NCI-H2227 treated with DMSO at 0.1 percent for 48 hours (cell line): ENCODE measurements around the gene SMIM32.

Experiments used
- DNase-seq: peaks from one replicate; lab custom pipeline; 2025; lab: John Stamatoyannopoulos, UW

The SMIM32 gene

DNA sequence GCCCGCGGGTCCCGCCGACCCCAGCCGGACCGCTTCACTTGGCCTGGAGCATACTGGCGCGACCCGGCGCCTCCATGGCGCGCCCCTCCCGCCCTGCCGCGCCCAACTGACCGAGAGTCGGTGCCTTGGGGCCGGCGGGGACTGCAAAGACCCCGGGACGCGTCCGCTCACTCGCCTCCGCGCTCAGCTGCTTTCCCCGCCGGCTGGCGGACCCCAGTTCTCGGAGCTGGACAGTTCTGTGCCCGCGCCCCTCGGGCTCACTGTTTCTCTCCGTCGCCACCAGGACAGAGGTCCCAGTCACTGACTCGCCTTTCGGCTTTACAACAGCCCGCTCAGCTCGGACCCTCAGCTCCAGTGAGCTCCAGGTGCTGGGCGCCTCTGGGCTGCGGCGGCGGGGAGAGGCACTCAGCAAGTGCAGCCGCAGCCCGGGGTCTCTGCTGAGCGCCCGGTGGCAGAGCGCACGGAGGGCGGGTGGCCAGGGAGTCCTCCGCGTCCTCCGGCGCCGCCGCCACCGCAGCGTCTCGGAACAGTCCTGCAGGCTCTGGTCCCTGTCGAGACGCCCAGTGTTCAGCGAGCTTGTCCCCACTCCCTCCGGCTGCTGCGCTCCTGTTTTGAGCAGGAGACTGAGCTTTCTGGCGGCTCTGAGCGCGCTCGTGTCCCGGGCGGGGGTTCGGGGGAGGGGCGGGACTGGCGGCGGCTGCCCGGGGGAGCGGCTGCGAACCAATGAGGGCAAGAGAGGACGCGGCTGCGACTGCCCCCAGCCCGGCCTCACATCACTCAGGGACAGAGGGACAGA is at the start of gene SMIM32:
Gene SMIM32 (minus strand): TSS at position 637 of the 796 bp plus-strand sequence. CDS start 638 bp downstream, outside the sequence.
- DNase-seq, result no peak

DNA sequence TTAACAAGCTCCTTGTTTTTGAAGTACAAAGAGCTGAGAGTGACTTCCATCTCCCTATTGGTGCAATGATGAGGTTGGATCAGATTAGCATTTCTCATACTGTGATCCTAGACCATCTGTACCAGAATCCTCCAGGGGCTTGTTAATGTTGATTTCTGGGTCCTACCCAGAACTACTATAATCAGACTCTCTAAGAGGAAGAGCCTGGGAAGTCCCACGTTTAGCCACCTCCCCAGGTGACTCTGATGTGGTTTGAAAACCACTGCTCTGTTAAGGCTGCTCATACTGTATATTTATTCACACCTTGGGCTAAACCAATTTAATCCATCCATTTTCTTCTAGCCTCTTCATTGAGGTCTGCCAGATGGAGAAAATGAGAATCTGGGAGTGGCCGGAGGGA is 49.6 kb upstream of the SMIM32 start:
- no peak for DNase-seq

DNA sequence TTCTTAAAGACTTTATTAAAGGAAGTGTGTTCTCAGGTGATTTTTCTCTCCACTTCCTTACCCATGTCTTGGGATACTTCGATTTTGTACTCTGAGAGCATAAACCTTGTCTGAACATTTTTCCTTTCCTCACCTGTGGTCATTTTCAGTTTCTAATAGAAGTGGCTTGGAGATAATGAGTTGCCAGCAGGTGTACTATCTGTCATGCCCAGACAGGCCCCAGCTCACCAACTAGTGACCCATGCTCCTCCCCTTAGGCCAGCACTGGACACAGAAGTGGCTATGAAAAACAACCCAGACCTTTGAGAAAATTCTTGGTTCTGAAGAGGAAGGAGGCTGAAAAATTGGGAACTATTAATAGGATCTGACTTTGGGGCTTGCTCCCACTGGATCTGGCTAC is 49.2 kb upstream of the SMIM32 start:
- no peak for DNase-seq

DNA sequence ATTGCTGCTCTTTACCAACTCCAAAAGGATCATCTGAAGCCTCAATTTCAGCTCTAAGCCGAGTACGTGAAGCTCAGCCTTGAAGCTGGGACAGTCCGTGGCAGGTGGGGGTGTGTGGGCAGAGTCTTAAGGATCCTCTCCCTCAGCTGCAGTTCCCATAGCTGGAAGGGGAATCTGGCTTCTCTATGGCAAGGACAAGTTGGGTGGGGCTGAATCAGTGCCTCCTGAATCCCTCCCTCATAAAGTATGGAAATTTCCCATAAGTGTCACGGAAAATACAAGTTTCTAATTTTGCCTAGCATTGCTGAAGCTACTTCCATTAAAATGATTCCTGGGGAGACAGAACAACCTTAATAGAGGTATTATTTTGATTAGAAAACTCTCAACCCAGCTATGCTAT is 47.9 kb upstream of the SMIM32 start:
- DNase-seq, result no peak

DNA sequence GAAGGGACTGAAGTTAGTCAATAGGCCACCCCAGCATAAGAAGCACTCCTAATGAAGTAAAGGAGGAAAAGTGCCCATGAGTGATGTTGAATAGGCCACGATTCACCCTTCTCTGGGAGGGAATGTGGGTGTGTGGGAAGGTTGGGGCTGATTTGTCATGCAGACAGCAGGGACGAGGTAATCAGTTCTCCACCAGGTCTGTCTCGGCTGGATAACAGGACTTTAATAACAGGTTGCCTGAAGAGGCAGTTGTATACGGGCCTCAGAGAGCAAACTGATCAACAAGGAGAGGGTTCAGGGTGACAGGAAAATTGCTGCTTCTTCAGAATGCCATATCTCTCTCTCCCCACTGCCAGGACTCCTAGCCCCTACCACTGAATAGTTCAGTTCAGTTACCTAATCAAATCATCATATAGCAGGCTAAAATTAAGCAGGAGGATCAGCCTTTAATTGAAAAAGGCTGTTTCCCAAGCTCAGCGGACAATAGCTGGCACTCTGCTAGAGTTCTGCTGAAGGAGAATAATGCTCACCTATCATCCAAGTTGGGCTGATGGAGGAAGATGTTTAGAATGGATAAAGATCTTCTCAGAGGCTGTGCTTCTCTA is 43.6 kb upstream of the SMIM32 start:
- peak; percentile 90 for DNase-seq

DNA sequence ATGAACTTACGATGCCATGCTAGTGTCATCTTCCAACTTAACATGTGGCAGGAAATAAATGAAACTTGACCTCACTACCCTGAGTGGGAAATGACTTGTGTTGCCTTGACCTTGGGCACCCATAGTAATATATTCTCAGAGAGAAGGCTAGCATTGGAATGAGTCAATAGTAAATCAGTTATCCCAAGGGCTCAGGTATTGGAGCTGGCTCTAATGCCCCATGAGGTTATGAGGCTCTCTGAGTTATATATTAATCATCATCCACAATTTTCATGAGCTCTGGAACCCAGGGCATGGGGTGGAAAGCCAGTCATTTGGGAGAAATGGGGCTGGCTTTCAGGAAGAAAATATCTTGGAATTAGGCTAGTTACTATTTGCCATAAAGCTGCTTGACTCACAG is 42.4 kb upstream of the SMIM32 start:
- DNase-seq, result no peak

DNA sequence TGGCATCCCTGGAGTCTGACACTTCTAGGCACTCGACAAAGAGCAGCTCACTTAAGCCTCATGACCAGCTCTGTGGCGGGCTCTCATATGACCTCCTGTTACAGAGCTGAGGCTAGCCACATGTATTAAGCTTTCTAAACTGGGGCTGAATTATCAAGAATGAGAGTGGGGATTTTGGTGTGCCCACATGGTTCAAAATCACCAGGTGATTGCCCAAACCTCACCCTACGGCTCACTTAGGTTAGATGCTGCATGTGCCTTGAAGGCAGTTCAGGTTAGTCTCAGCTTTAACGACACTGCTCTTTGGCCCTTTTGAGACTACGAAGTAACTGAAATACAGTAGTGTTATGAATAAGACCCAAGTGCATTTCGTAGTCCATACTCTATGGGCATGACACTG is 39.4 kb upstream of the SMIM32 start:
- DNase-seq, result no peak

DNA sequence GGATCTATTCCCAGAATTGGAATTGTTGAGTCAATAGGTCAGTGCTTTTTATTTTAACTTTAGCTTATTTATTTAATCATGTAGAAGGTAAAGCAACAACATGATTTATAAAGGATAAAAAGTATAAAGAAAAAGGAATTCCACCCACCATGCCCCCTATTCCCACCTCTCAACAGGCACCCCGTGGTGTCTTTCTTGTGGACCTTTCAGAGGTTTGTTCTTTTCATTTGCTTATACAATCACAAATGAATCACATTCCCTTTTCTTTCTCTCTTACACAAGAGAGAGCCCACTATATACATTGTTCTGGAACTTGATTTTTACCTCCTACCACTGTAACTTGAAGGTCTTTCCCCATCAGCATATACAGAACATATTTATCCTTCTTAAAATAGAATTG is 37.2 kb upstream of the SMIM32 start:
- no peak for DNase-seq

DNA sequence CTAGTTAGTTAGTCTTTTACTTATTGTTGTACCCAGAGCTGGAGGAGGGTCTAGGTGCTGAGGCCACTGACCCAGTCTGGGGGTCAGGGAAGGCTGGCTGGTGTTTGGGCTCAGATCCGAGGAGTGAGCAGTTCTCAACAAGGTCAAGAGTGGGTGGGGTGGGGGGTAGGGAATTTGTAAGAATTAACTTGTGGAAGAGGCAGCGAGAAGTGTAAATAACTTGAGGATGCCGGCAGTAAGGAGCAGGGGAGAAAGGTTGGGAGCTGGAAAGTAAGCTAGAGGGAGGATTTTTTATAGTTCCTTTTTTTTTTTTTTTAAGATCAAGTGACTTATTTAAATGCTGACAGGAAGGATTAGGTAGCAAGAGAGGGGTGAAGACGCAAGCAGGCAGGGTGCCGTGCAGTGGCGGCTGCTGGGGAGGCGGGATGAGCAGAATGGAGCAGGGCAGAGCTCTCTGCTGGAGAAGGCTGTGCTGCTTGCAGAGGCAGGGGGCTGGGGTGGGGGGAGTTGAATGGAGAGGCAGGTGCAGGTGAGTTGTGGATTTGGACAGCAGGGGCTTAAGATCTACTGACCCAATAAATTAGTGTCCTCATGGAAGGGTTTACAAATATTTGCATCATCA is 35.3 kb upstream of the SMIM32 start:
- no peak for DNase-seq

DNA sequence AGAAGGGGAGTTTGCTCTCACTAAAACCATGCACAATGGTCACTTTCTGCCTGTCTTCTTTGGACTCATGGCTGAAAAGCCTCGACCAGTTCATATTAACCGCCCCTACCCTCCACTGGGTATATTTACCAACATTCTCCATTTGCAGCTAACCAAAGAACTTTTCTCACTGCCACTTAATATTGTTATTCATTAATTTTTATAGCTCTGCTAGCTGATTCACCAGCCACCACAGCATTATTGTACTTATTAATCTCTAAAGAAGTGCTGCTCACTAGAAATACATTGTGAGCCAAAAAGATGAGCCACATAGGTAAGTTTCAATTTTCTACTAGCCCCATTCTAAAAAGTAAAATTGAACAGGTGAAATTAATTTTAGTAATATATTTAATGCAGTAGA is 33.4 kb upstream of the SMIM32 start:
- no peak for DNase-seq

DNA sequence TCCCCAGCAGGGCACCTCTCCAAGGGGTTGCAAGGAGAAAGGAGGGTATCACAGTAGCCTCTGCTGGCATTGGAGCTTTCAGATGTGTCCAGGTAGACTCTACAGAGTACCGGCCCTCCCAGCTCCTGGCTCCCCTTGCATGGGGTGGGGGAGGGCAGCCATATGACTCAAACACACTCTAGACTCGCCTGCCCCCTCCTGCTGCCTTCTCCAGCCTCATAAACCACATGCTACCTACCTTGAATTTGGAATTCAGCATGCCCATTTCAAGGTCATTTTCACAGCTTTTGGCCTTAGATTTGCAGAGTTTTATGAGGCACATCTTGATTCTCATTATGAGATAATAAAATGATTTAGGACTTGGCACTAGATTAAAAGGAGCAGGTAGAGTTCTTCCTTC is 32.8 kb upstream of the SMIM32 start:
- DNase-seq, result no peak

DNA sequence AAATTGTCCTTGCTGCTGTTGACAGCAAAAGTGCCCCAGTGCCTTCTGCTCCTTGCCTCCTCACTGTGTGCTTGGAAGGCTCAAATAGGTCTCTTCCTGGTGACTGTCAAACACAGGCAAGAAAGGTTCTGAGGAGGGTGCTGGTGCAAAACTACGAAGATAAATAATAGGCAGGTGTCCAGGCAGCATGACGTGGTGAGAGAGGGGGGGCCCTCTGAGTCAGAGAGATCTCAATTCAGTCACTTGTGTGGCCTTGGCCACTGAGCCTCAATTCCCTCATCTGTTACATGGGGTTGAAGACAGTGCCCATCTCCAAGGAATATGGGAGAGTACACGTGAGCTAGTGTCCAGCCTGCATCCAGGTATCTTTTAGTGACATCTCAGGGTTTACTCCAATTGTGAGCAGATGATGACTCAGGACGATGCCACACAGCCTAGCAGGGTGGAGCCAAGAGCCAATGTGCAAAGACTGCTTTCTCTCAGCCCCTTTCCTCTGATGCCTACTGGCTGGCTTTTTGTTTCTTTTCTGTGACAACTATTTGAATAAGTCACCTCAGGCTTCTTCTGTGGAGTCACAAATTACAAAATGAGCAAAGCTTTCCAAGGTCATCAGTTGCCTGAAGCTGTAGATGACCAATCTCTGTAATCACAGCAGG is 29.7 kb upstream of the SMIM32 start:
- DNase-seq, result no peak

DNA sequence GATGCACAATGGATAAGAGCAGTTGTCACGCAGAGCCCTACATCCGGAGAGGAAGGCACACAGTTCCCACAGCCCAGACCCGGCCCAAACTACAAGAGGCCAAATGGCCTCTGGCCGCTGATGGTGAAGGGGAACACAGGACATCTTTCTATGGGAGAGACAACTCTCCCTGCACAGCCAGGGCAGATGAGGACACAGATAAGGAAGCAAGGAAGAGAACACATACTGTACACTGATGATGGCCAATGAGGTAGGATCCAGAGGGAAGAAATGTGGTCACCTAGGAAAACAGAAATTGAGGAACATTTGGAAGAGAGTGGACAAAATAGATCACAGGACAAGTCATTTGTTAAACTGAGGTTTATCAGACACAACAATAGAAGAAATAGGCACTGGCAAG is 28.4 kb upstream of the SMIM32 start:
- DNase-seq, result no peak

DNA sequence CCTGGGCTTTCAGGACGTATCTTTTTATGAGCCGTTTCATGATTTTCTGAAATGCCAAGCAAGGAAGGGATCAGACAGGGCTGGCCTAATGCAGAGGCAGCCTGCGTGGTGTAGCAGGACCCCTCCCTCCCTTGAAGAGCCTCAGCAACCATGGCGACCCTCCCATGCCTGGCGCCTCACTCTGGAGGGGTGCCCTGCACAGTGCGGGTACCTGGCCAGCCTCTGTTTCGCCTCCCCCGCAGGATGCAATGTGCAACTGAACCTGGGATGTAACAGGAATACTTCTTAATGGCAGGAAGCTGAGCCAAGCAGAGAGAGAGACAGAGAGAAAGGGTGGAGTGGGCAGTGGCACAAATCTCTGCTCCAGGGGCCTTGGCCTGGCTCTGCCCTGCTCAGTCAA is 23.3 kb upstream of the SMIM32 start:
- DNase-seq, result no peak

DNA sequence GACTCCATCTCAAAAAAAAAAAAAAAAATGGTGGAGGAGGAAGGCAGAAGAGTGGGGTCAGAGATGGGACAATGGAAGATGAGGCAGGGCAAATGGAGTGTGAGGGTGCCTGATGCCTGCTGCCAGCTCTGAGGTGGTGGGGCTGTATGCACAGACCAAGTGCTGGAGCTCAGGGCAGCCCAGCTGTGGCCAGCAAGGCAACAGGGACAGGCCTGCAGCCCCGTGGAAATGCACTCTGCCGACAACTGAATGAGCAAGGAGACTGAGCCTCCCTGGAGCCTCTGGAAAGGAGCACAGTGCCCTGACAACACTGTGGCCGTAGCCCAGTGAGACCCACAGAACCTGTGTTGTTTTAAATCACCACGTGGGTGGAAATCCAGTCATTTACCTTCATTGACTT is 22.9 kb upstream of the SMIM32 start:
- DNase-seq, result no peak

DNA sequence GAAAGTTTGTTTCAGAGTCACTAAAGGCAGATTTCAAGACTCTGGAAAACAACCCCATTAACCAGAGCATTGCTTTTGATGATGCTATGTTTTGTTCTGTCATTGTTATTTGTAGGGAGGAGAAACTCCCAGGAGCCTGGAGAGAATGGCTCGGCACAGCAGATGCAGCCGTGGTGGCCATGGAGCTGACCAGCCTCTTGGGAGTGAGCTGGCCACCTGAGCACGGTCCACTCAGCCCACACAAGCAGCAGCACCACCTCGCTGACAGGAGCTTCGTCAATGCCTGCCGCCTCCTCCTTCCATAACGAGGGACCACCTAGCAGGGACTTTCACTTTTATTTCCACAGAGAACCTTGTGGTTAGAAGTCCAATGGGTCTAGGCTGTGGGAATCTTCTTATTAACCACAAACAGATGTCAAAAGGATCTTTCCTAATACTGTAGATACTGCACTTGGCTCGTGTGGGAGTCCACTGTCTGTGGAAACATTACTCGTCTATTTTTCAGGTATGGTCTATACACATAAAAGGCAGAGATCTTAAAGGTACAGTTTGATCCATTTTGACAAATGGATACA is 21.0 kb upstream of the SMIM32 start:
- DNase-seq, result no peak

DNA sequence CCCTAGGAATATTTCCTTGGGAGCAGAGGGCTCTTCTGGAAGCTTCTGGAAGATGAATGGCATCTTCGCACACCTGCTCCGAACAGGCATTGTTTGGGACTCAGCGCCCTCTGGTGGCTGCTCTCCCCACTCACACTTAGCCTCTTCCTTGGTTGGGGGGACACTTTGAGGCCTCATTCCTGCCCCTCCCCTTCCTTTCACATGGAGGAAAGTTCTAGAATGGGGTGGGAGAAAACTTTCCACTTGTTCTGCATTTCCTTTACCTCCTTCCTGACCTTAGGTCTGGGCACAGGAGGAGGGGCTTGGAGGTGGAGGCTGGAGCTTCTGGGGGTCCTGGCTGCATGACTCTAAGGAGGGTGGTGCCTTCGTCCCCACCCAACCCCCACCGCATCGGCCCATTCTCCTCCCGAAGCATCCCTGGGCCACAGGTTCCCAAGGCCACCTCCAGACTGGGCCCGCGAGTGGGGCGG is 19.3 kb upstream of the SMIM32 start:
- DNase-seq, result no peak

DNA sequence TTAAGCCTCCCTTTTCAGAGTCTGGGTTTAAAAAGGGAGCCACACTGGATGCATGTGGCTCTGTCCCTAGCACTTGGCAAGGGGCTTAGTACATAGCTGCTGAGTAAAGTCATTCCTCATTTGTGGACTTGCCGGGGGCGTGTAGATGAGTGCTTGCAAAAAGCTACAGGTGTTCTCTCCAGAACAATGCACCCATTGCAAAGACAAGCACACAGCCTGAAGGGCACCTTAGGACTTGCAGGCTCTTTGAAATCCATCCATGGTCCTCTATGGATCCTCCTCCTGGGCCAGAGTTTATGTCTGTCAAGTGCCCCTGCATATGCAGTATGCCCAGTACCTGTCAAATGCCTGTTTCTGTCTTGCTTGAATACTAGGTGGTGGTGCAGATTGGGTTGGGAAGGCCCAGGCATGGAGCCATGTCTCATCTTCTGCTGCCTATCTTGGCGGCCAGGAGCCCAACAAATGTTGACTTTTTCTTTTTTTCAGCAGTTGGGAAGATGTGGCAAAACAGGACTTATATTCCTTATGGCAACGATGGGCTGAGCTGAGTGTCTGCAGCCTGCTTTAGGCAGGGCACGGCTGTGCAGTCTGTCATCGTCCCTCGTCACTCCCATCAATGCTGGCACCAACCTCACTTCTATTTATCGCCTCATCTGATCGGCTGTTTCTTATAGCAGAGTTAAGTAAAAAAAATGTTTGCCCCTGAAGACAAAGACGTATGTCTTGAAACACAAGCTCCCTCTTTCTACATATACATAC is 18.5 kb upstream of the SMIM32 start:
- DNase-seq, result no peak

DNA sequence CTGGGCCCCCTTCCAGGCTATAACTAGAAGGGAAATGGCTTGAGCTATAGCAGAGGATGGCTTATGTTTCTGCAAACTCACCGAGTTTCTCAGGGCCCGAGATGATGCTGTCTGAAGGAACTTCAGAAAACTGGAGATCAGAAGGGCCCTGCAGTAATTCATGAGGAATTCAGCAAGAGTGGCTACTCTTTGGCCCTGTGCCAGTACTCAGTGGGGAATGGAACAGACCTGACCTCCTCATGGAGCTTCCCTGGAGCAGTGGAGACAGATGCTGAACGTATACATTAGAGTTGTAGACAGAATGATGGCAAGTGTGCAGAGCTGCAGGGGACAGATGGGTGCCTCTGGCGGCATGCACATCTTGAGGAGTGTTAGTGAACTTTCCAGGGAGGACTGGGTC is 17.3 kb upstream of the SMIM32 start:
- DNase-seq, result no peak

DNA sequence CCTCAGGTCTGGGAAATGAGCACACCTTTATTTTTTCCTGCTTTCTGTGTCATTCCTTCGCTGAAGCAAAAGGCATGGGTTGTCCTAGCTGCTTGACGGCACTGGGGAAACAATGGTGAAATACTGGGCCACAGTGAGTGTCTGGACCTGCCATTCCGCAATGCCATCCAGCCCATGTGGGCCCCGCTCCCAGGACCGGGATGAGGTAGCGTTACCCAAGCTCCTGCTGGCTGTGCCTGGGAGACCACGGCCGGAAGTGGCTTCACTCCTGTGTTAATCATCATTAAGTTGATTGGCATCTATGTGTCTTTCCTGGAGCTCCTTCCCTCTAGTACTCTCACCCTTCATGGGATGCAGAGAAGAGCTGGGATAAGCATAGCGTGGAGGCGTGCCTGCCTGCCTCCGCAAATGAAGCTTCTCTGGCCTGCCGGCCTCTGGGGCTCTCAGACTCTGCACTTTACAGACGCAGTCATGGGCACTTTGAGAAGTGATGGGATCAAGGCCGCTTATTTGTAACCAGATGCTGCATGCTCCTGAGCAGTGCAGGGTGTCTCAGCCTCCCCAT is 16.5 kb upstream of the SMIM32 start:
- no peak for DNase-seq

DNA sequence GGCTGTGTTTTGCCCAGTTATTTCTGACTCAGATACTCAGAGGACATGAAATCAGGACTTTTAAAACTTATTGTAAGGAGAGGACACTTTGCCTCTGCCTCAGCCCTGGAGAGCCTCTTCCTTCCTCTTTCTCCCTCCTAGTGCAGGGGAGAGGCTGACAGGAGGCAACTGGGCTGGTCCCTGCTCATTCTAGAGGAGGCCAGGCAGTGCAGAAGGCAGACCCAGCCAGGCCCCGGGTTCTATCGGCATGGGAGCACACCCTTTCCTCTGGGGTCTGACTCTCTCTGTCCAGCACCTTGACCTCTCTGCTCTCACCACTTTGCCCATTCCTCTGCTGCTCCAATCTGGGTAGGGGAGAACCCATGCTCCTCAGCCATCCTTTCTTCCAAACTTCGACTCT is 16.0 kb upstream of the SMIM32 start:
- DNase-seq, result no peak
